Hepatocyte (in vitro differentiated cells): ENCODE measurements around the gene DKK1.

Experiments
- EZH2phosphoT487 ChIP-seq: fragments of 200-600 bp; sonication (generic); IDR thresholded peaks from one replicate; pipeline ENCODE4 v1.6.1; 2018; ENCODE audit warnings: antibody characterized with exemption, mild to moderate bottlenecking, low read depth, moderate library complexity; ENCODE audit not compliant: unreplicated experiment, severe bottlenecking
- TF ChIP-seq, protein P1 (sequence below): fragments of 200-600 bp; sonication (generic); IDR thresholded peaks from 2 replicates; pipeline ENCODE4 v1.5.1; 2016; ENCODE audit warnings: antibody characterized with exemption, mild to moderate bottlenecking; ENCODE audit not compliant: poor library complexity

DNA sequence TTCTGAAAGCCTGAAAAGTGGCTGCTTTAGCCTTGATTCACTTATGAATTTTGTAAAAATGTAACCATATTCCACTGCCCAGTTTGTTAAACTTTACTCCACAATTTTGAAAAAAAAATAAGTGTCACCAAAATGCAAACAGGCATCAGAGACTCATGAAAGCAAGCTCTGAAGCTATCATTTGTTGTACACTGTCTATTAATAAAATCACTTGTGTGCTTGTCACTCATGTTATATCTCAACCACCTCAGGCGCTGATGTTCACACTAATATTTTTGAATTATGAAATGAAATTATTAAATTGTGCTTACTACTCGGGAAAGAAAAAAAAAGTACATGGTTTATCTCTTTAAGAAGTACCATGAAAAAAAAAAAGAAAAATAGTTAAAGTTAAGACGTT lies 34.5 kb upstream of the DKK1 start:
- TF ChIP-seq, protein P1, sequence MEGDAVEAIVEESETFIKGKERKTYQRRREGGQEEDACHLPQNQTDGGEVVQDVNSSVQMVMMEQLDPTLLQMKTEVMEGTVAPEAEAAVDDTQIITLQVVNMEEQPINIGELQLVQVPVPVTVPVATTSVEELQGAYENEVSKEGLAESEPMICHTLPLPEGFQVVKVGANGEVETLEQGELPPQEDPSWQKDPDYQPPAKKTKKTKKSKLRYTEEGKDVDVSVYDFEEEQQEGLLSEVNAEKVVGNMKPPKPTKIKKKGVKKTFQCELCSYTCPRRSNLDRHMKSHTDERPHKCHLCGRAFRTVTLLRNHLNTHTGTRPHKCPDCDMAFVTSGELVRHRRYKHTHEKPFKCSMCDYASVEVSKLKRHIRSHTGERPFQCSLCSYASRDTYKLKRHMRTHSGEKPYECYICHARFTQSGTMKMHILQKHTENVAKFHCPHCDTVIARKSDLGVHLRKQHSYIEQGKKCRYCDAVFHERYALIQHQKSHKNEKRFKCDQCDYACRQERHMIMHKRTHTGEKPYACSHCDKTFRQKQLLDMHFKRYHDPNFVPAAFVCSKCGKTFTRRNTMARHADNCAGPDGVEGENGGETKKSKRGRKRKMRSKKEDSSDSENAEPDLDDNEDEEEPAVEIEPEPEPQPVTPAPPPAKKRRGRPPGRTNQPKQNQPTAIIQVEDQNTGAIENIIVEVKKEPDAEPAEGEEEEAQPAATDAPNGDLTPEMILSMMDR, result no peak
- TF ChIP-seq EZH2phosphoT487, result no peak
